ENCODE measurements around the gene EME1.

The EME1 gene

GRCh38 chr17:50352693-50353599, 20.1 kb upstream of the EME1 start:
- Histone ChIP-seq H3K9me3 (replicated peaks in 1 of 11) (no peaks in the 10 kb centered on the region), H3K27ac (no peak overlapping the region), H3K4me1 (peaks cover 10 to 24% (median 13%) of the 10 kb centered on the region in 10 experiments), H3K36me3 (peaks cover 44 to 73% (median 62%) of the 10 kb centered on the region in 11 experiments), H3K4me2 (no peak overlapping the region), H3K4me3 (no peak overlapping the region), H3K27me3 (no peaks in the 10 kb centered on the region), H3K9ac (no peak overlapping the region), H4K20me1 (peaks cover 31 to 95% (median 67%) of the 10 kb centered on the region in 11 experiments; a peak in 20 of 22 replicates)
- no peak for TF ChIP-seq Cebpa-rat (IDR thresholded peaks at IDR 0.05)

- Histone ChIP-seq H3K9me3 (replicated peaks in 1 of 11) (no peaks in the 10 kb centered on the region), H3K27ac (no peak overlapping the region), H3K4me1 (peaks cover 3 to 17% (median 7%) of the 10 kb centered on the region in 10 experiments), H4K20me1 (peaks cover 24 to 95% (median 66%) of the 10 kb centered on the region in 11 experiments; a peak in 20 of 22 replicates), H3K4me2 (no peak overlapping the region), H3K4me3 (no peak overlapping the region), H3K27me3 (no peaks in the 10 kb centered on the region), H3K36me3 (peaks cover 51 to 80% (median 70%) of the 10 kb centered on the region in 11 experiments), H3K9ac (no peak overlapping the region)
- no peak for TF ChIP-seq Cebpa-rat (IDR thresholded peaks at IDR 0.05)
Measured at GRCh38 chr17:50353600-50354195, 19.3 kb upstream of the EME1 start.

GRCh38 chr17:50354198-50354597, 18.8 kb upstream of the EME1 start:
- no peak for TF ChIP-seq Cebpa-rat (IDR thresholded peaks at IDR 0.05)
- Histone ChIP-seq H3K36me3 (peaks cover 56 to 80% (median 75%) of the 10 kb centered on the region in 11 experiments), H3K27ac (no peak overlapping the region)

GRCh38 chr17:50354776-50355175, 18.3 kb upstream of the EME1 start:
- Histone ChIP-seq H3K36me3 (peaks cover 62 to 85% (median 80%) of the 10 kb centered on the region in 11 experiments), H3K4me3 (no peak overlapping the region), H3K27me3 (no peaks in the 10 kb centered on the region), H4K20me1 (peaks cover 14 to 95% (median 67%) of the 10 kb centered on the region in 11 experiments; a peak in 20 of 22 replicates), H3K4me2 (no peak overlapping the region), H3K9me3 (replicated peaks in 1 of 11) (no peaks in the 10 kb centered on the region), H3K9ac (no peak overlapping the region), H3K4me1 (peaks cover 0 to 10% (median 0%) of the 10 kb centered on the region in 10 experiments; a peak in 8 of 20 replicates), H3K27ac (no peak overlapping the region)
- no peak for TF ChIP-seq Cebpa-rat (IDR thresholded peaks at IDR 0.05)

More at GRCh38 chr17:50354198-50354597, 18.8 kb upstream of the EME1 start:
- Histone ChIP-seq H3K27me3 (no peaks in the 10 kb centered on the region), H3K4me1 (peaks cover 0 to 12% (median 3%) of the 10 kb centered on the region in 10 experiments; a peak in 12 of 20 replicates), H4K20me1 (peaks cover 19 to 95% (median 66%) of the 10 kb centered on the region in 11 experiments; a peak in 20 of 22 replicates), H3K4me2 (no peak overlapping the region), H3K4me3 (no peak overlapping the region), H3K9me3 (replicated peaks in 1 of 11) (no peaks in the 10 kb centered on the region), H3K9ac (no peak overlapping the region)

- Histone ChIP-seq H3K27ac (no peak overlapping the region), H3K4me3 (no peak overlapping the region), H3K4me2 (no peak overlapping the region), H3K36me3 (peaks cover 68 to 90% (median 86%) of the 10 kb centered on the region in 11 experiments), H3K9ac (no peak overlapping the region), H3K9me3 (replicated peaks in 1 of 11) (no peaks in the 10 kb centered on the region), H4K20me1 (peaks cover 14 to 100% (median 72%) of the 10 kb centered on the region in 11 experiments; a peak in 20 of 22 replicates), H3K4me1 (peaks cover 0 to 10% (median 0%) of the 10 kb centered on the region in 10 experiments; a peak in 8 of 20 replicates), H3K27me3 (no peaks in the 10 kb centered on the region)
- no peak for TF ChIP-seq Cebpa-rat (IDR thresholded peaks at IDR 0.05)
Measured at GRCh38 chr17:50355336-50355700, 17.7 kb upstream of the EME1 start.

GRCh38 chr17:50355701-50356341, 17.2 kb upstream of the EME1 start:
- Histone ChIP-seq H4K20me1 (peaks cover 14 to 100% (median 72%) of the 10 kb centered on the region in 11 experiments; a peak in 20 of 22 replicates), H3K4me3 (no peak overlapping the region), H3K9me3 (replicated peaks in 1 of 11) (no peaks in the 10 kb centered on the region), H3K27me3 (no peaks in the 10 kb centered on the region), H3K27ac (no peak overlapping the region), H3K4me1 (peaks cover 0 to 10% (median 0%) of the 10 kb centered on the region in 10 experiments; a peak in 8 of 20 replicates), H3K9ac (no peak overlapping the region), H3K36me3 (peaks cover 72 to 95% (median 90%) of the 10 kb centered on the region in 11 experiments), H3K4me2 (no peak overlapping the region)
- no peak for TF ChIP-seq Cebpa-rat (IDR thresholded peaks at IDR 0.05)

GRCh38 chr17:50356418-50356817, 16.6 kb upstream of the EME1 start:
- Histone ChIP-seq H3K4me3 (no peak overlapping the region), H3K9me3 (replicated peaks in 1 of 11) (no peaks in the 10 kb centered on the region), H3K4me1 (peaks cover 0 to 10% (median 0%) of the 10 kb centered on the region in 10 experiments; a peak in 8 of 20 replicates), H3K27ac (no peak overlapping the region), H3K9ac (no peak overlapping the region), H4K20me1 (peaks cover 14 to 100% (median 72%) of the 10 kb centered on the region in 11 experiments; a peak in 21 of 22 replicates), H3K36me3 (peaks cover 77 to 99% (median 94%) of the 10 kb centered on the region in 11 experiments), H3K27me3 (no peaks in the 10 kb centered on the region), H3K4me2 (no peak overlapping the region)
- no peak for TF ChIP-seq Cebpa-rat (IDR thresholded peaks at IDR 0.05)

GRCh38 chr17:50356892-50357510, 16.0 kb upstream of the EME1 start:
- Histone ChIP-seq H3K27me3 (no peaks in the 10 kb centered on the region), H3K4me1 (peaks cover 0 to 10% (median under 1%) of the 10 kb centered on the region in 10 experiments; a peak in 9 of 20 replicates), H3K27ac (no peak overlapping the region), H3K4me2 (no peak overlapping the region), H3K4me3 (no peak overlapping the region), H3K36me3 (peaks cover 80 to 99% (median 94%) of the 10 kb centered on the region in 11 experiments), H3K9ac (no peak overlapping the region), H4K20me1 (peaks cover 11 to 99% (median 72%) of the 10 kb centered on the region in 11 experiments; a peak in 20 of 22 replicates), H3K9me3 (replicated peaks in 1 of 11) (no peaks in the 10 kb centered on the region)
- no peak for TF ChIP-seq Cebpa-rat (IDR thresholded peaks at IDR 0.05)
